Smooth muscle cell (in vitro differentiated cells): ENCODE measurements around the gene RNF212. TPM values are rescaled to one million over a fixed set of nuclear protein-coding genes. Genes with fewer than 3 reads are reported as not detected.

Experiments
- DNase-seq: peaks from one replicate; lab custom pipeline; 2025; ENCODE audit not compliant: unreplicated experiment; lab: John Stamatoyannopoulos, UW
- H2AFZ ChIP-seq: fragments of 200-600 bp; sonication (generic); 2 replicates; pipeline ENCODE4 v1.6.0; 2016; ENCODE audit warnings: antibody characterized with exemption, low read depth, mild to moderate bottlenecking
- H3F3A ChIP-seq: fragments of 200-600 bp; sonication (generic); 2 replicates; pipeline ENCODE4 v1.6.0; 2017; ENCODE audit warnings: antibody characterized with exemption, low read depth
- H3K27ac ChIP-seq: fragments of 200-600 bp; sonication (generic); 2 replicates; pipeline ENCODE4 v1.5.1; 2016; ENCODE audit warnings: low read depth, mild to moderate bottlenecking
- H3K27me3 ChIP-seq: fragments of 200-600 bp; sonication (generic); 2 replicates; pipeline ENCODE4 v1.6.1; 2016; ENCODE audit warnings: low read depth, mild to moderate bottlenecking
- H3K36me3 ChIP-seq: fragments of 200-600 bp; sonication (generic); 2 replicates; pipeline ENCODE4 v1.5.1; 2016; ENCODE audit warnings: low read depth
- H3K4me1 ChIP-seq: fragments of 200-600 bp; sonication (generic); 2 replicates; pipeline ENCODE4 v1.5.1; 2016; ENCODE audit warnings: low read depth
- H3K4me2 ChIP-seq: fragments of 200-600 bp; sonication (generic); 2 replicates; pipeline ENCODE4 v1.6.0; 2016; ENCODE audit warnings: mild to moderate bottlenecking
- H3K4me3 ChIP-seq: fragments of 200-600 bp; sonication (generic); 2 replicates; pipeline ENCODE4 v1.5.1; 2016; ENCODE audit warnings: mild to moderate bottlenecking
- H3K79me2 ChIP-seq: fragments of 200-600 bp; sonication (generic); 2 replicates; pipeline ENCODE4 v1.6.0; 2016; ENCODE audit warnings: low read depth, mild to moderate bottlenecking
- H3K9ac ChIP-seq: fragments of 200-600 bp; sonication (generic); 2 replicates; pipeline ENCODE4 v1.6.0; 2016; ENCODE audit warnings: low read depth
- H3K9me3 ChIP-seq: fragments of 200-600 bp; sonication (generic); replicated peaks from 2 replicates; pipeline ENCODE4 v1.5.1; 2016; ENCODE audit warnings: low read depth
- H4K20me1 ChIP-seq: fragments of 200-600 bp; sonication (generic); 2 replicates; pipeline ENCODE4 v1.6.0; 2016; ENCODE audit warnings: low read depth
- CTCF ChIP-seq: fragments of 200-600 bp; sonication (generic); IDR thresholded peaks from 2 replicates; pipeline ENCODE4 v1.5.1; 2017; ENCODE audit warnings: borderline replicate concordance, mild to moderate bottlenecking, antibody characterized with exemption; ENCODE audit not compliant: insufficient read depth, poor library complexity, severe bottlenecking
- WGBS: methylation state at CpG from one replicate; pipeline ENCODE4 v1.1.7; 2016; ENCODE audit warnings: low lambda C conversion rate; 5-methylcytosine and 5-hydroxymethylcytosine counted together
- polyA plus RNA-seq: library from polyadenylated mRNA; unstranded; fragments of >200 nt; fragmentation: Nextera tagmentation; extraction: Ambion mirVana; gene quantifications from 2 replicates; pipeline ENCODE4 v1.2.1, GENCODE V29; 2016
- total RNA-seq: library from RNA; depleted of rRNA; stranded (reverse); fragments of >200 nt; gene quantifications from 2 replicates; pipeline ENCODE4 v1.2.3, GENCODE V29; 2014

RNF212 gene
- total and polyA plus RNA-seq, 2 experiments from 2014 or later = 1.3 to 4.6 TPM

GRCh38 chr4:1124818-1125217 is 11.5 kb upstream of the RNF212 start:
- H3K27me3 ChIP-seq = peaks cover 8% of the 10 kb centered on the region
- no peaks in the 10 kb centered on the region for H3F3A ChIP-seq
- no peaks in the 10 kb centered on the region for H3K79me2 ChIP-seq
- no peaks in the 10 kb centered on the region for H3K36me3 ChIP-seq
- H3K4me2 ChIP-seq = no peak overlapping the region
- no peak overlapping the region for H2AFZ ChIP-seq
- no peak for TF ChIP-seq CTCF
- no peak for DNase-seq
- no peaks in the 10 kb centered on the region for H3K9me3 ChIP-seq
- 67% methylated on average over 4 of the region's 4 CpGs for WGBS
- peaks cover 7% of the 10 kb centered on the region for H4K20me1 ChIP-seq
- H3K9ac ChIP-seq = no peak overlapping the region
- H3K4me3 ChIP-seq = no peak overlapping the region
- no peak overlapping the region for H3K27ac ChIP-seq
- H3K4me1 ChIP-seq = no peaks in the 10 kb centered on the region

GRCh38 chr4:1122505-1122904 is 9.1 kb upstream of the RNF212 start:
- Histone ChIP-seq H3K36me3 (no peaks in the 10 kb centered on the region), H3K9me3 (no peaks in the 10 kb centered on the region), H3K9ac (no peak overlapping the region), H3K27me3 (peaks cover 20% of the 10 kb centered on the region), H2AFZ (no peak overlapping the region), H3K4me1 (no peaks in the 10 kb centered on the region), H3K4me2 (no peak overlapping the region), H4K20me1 (peaks cover 7% of the 10 kb centered on the region), H3K4me3 (no peak overlapping the region), H3K27ac (no peak overlapping the region), H3F3A (no peaks in the 10 kb centered on the region), H3K79me2 (no peaks in the 10 kb centered on the region)
- no peak for TF ChIP-seq CTCF
- WGBS = 91% methylated on average over 3 of the region's 3 CpGs
- DNase-seq = no peak

- DNase-seq = no peak
- WGBS = 74% methylated on average over 1 of the region's 1 CpG
- Histone ChIP-seq H3K36me3 (no peaks in the 10 kb centered on the region), H4K20me1 (no peaks in the 10 kb centered on the region), H2AFZ (no peak overlapping the region), H3K79me2 (no peaks in the 10 kb centered on the region), H3K4me3 (no peak overlapping the region), H3K27ac (no peak overlapping the region), H3K9ac (no peak overlapping the region), H3K9me3 (no peaks in the 10 kb centered on the region), H3K4me1 (no peaks in the 10 kb centered on the region), H3K27me3 (peaks cover 54% of the 10 kb centered on the region), H3K4me2 (no peak overlapping the region), H3F3A (no peaks in the 10 kb centered on the region)
- TF ChIP-seq CTCF = no peak
These were observed 3.5 kb upstream of the RNF212 start for GRCh38 chr4:1116838-1117237.

- H3K4me1 ChIP-seq = no peaks in the 10 kb centered on the region
- H3K27me3 ChIP-seq = peaks cover 58% of the 10 kb centered on the region
- no peaks in the 10 kb centered on the region for H3K79me2 ChIP-seq
- no peak overlapping the region for H3K9ac ChIP-seq
- H3K4me3 ChIP-seq = no peak overlapping the region
- H3K4me2 ChIP-seq = no peak overlapping the region
- H3K27ac ChIP-seq = no peak overlapping the region
- no peaks in the 10 kb centered on the region for H4K20me1 ChIP-seq
- H3K36me3 ChIP-seq = no peaks in the 10 kb centered on the region
- no peak for TF ChIP-seq CTCF
- no peak for DNase-seq
- 88% methylated on average over 8 of the region's 8 CpGs for WGBS
- no peaks in the 10 kb centered on the region for H3F3A ChIP-seq
- no peaks in the 10 kb centered on the region for H3K9me3 ChIP-seq
- H2AFZ ChIP-seq = no peak overlapping the region
These were observed 2.3 kb upstream of the RNF212 start for GRCh38 chr4:1115528-1116293.
